Endothelial cell (in vitro differentiated cells): Measurements from ENCODE around the gene RAC3. TPM values are rescaled to one million over a fixed set of nuclear protein-coding genes. Genes with fewer than 3 reads are reported as not detected.

Experiments
- DNase-seq: peaks from one replicate; pipeline ENCODE4 v3.0.0; 2021; ENCODE audit warnings: low spot score
- H3K27ac Mint-ChIP-seq: one replicate; pipeline ENCODE4 v1.8.0; 2021; ENCODE audit warnings: mixed read lengths, inconsistent platforms; ENCODE audit not compliant: unreplicated experiment
- H3K27me3 Mint-ChIP-seq: one replicate; pipeline ENCODE4 v1.8.0; 2021; ENCODE audit warnings: mild to moderate bottlenecking, moderate library complexity, mixed read lengths, inconsistent platforms; ENCODE audit not compliant: unreplicated experiment
- H3K36me3 Mint-ChIP-seq: one replicate; pipeline ENCODE4 v1.8.0; 2021; ENCODE audit warnings: mild to moderate bottlenecking, low read depth, mixed read lengths, inconsistent platforms; ENCODE audit not compliant: unreplicated experiment
- H3K4me1 Mint-ChIP-seq: one replicate; pipeline ENCODE4 v1.8.0; 2021; ENCODE audit warnings: mild to moderate bottlenecking, mixed read lengths, inconsistent platforms; ENCODE audit not compliant: unreplicated experiment
- H3K4me3 Mint-ChIP-seq: one replicate; pipeline ENCODE4 v1.8.0; 2021; ENCODE audit warnings: mild to moderate bottlenecking, mixed read lengths, inconsistent platforms; ENCODE audit not compliant: unreplicated experiment
- H3K9me3 Mint-ChIP-seq: one replicate; pipeline ENCODE4 v1.8.0; 2021; ENCODE audit warnings: mixed read lengths, inconsistent platforms; ENCODE audit not compliant: unreplicated experiment
- CTCF ChIP-seq: fragments of 200-600 bp; sonication (generic); IDR thresholded peaks from one replicate; pipeline ENCODE4 v1.5.0; 2021; ENCODE audit warnings: antibody characterized with exemption; ENCODE audit not compliant: unreplicated experiment
- total RNA-seq: library from RNA; stranded (reverse); fragmentation: NEBNext Ultra II Directional; extraction: Animal tissue kit (Norgen Biotek cat#: 25700); gene quantifications from one replicate; pipeline ENCODE4 v1.2.1, GENCODE V29; 2021; ENCODE audit not compliant: unreplicated experiment

RAC3 gene
- total RNA-seq, 1 donor from 2014 or later: 24.0 TPM

DNA sequence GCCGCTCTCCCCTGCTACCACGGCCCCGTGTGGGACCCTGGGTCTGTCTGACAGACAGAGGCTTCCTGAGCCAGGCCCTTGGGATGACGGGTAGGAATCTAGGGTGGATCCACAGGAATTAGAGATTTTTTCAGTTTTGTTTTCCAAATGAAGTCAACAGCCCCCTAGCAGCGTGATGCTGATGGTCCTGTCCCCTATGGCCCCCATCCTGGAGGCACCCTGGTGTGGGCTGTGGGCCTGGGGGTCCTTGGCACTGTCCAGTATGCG lies 24.3 kb upstream of the RAC3 start:
- Mint-ChIP-seq H3K4me1 (peaks cover 4% of the 10 kb centered on the region), H3K9me3 (no peaks in the 10 kb centered on the region), H3K27me3 (peaks cover 8% of the 10 kb centered on the region), H3K36me3 (no peaks in the 10 kb centered on the region), H3K27ac (no peak overlapping the region), H3K4me3 (no peak overlapping the region)
- no peak for TF ChIP-seq CTCF
- DNase-seq: no peak

DNA sequence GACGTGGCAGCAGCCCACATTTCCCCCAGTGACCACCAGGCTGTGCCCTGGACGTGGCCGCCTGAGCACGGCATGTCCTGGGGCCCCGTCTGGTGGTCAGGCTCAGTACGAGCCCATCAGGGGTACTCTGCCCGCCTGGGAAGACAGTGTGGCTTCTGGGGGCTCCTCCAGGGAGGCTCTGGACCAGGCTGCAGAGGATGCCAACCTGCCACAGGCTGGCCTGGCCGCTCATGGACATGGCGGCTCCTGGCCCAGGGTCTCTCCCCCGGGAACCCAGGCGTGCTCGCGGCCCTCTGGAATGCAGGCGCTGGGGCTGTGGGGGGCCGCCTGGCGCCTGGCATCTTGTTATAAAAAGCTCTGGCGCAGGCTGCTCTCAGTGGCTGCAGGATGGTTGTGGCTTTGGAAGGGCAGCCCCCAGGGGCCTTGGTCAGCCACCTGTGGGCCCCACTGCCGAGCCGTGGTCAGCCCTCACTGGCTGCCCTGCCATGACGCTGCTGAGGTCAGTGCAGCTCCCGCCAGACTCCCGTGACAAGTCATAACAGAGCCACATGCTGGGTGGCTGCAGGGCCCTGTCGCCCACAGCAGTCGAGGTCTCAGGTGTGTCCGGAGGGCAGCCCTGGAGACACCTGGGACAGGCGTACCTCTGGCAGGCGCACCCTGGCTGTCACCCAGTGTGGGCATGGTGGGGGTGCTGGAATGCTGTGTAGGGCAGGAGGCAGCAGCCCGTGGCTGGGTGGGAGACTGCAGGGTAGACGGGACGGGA lies 23.8 kb upstream of the RAC3 start:
- H3K4me3 Mint-ChIP-seq: peak overlapping the region; percentile 37
- no peak overlapping the region for H3K27ac Mint-ChIP-seq
- peaks cover 4% of the 10 kb centered on the region for H3K4me1 Mint-ChIP-seq
- no peak for TF ChIP-seq CTCF
- no peak for DNase-seq
- no peaks in the 10 kb centered on the region for H3K36me3 Mint-ChIP-seq
- no peaks in the 10 kb centered on the region for H3K9me3 Mint-ChIP-seq
- peaks cover 8% of the 10 kb centered on the region for H3K27me3 Mint-ChIP-seq

- no peak for TF ChIP-seq CTCF
- Mint-ChIP-seq H3K27me3 (peaks cover 8% of the 10 kb centered on the region), H3K9me3 (no peaks in the 10 kb centered on the region), H3K4me3 (peak overlapping the region; percentile 37), H3K27ac (no peak overlapping the region), H3K36me3 (no peaks in the 10 kb centered on the region), H3K4me1 (peaks cover 4% of the 10 kb centered on the region)
- DNase-seq: no peak
These were observed 23.1 kb upstream of the RAC3 start for GRCh38 chr17:82008258-82008940.

- Mint-ChIP-seq H3K9me3 (no peaks in the 10 kb centered on the region), H3K27ac (no peak overlapping the region)
These were observed 22.5 kb upstream of the RAC3 start for GRCh38 chr17:82008941-82009405.

More at GRCh38 chr17:82008941-82009405, 22.5 kb upstream of the RAC3 start:
- DNase-seq: no peak
- no peak overlapping the region for H3K4me3 Mint-ChIP-seq
- TF ChIP-seq CTCF: no peak
- peaks cover 4% of the 10 kb centered on the region for H3K4me1 Mint-ChIP-seq
- no peaks in the 10 kb centered on the region for H3K36me3 Mint-ChIP-seq
- peaks cover 8% of the 10 kb centered on the region for H3K27me3 Mint-ChIP-seq
